PC-3 (cell line): ENCODE results near the gene GFRA3.

Source experiments
- EZH2 ChIP-seq: fragments of 300-600 bp; sonication (generic); IDR thresholded peaks from one replicate; pipeline ENCODE4 v1.6.1; 2017; ENCODE audit warnings: antibody characterized with exemption, mild to moderate bottlenecking, low read length; ENCODE audit not compliant: unreplicated experiment
- EZH2phosphoT487 ChIP-seq: fragments of 300-600 bp; sonication (generic); IDR thresholded peaks from 2 replicates; pipeline ENCODE4 v1.6.1; 2018; ENCODE audit warnings: mild to moderate bottlenecking, antibody characterized with exemption, low read length, borderline replicate concordance

GRCh38 chr5:138287246-138287645 lies 12.8 kb upstream of the GFRA3 start:
- TF ChIP-seq EZH2 (no peak), EZH2phosphoT487 (no peak)
